HG03575 (cell line): ENCODE results near the gene GDNF.
"Not testable (repeated sequence)": the region's sequence is repeated elsewhere in the genome, so short reads cannot be mapped to it uniquely, and the experiment has no call there.

ENCODE experiments used
- ATAC-seq: cut with Tn5 transposase; IDR thresholded peaks from one replicate; pipeline ENCODE4 v1.9.1; 2021; ENCODE audit not compliant: unreplicated experiment, insufficient number of reproducible peaks, low FRiP score; ENCODE audit errors: extremely low read depth

GDNF gene

GRCh38 chr5:37796435-37796834, 43.4 kb downstream of the GDNF start:
- ATAC-seq: not testable (repeated sequence)

- not testable (repeated sequence) for ATAC-seq
Measured at GRCh38 chr5:37795292-37795691, 44.5 kb downstream of the GDNF start.

GRCh38 chr5:37792975-37793631, 46.7 kb downstream of the GDNF start:
- no peak for ATAC-seq

- ATAC-seq: no peak
Measured at GRCh38 chr5:37791321-37791720, 48.5 kb downstream of the GDNF start.

GRCh38 chr5:37789991-37790390, 49.9 kb downstream of the GDNF start:
- no peak for ATAC-seq

- no peak for ATAC-seq
Measured at GRCh38 chr5:37787742-37788141, 52.1 kb downstream of the GDNF start.

- no peak for ATAC-seq
Measured at GRCh38 chr5:37786862-37787519, 52.9 kb downstream of the GDNF start.

- no peak for ATAC-seq
Measured at GRCh38 chr5:37786416-37786815, 53.4 kb downstream of the GDNF start.

GRCh38 chr5:37781409-37781808, 58.4 kb downstream of the GDNF start:
- not testable (repeated sequence) for ATAC-seq

- no peak for ATAC-seq
Measured at GRCh38 chr5:37777432-37778130, 62.3 kb downstream of the GDNF start.

GRCh38 chr5:37776826-37777225, 63.0 kb downstream of the GDNF start:
- no peak for ATAC-seq

GRCh38 chr5:37774912-37775483, 64.8 kb downstream of the GDNF start:
- no peak for ATAC-seq

GRCh38 chr5:37773809-37774208, 66.0 kb downstream of the GDNF start:
- ATAC-seq: no peak

GRCh38 chr5:37772255-37772654, 67.6 kb downstream of the GDNF start:
- no peak for ATAC-seq

GRCh38 chr5:37771731-37772130, 68.1 kb downstream of the GDNF start:
- no peak for ATAC-seq

- no peak for ATAC-seq
Measured at GRCh38 chr5:37771203-37771611, 68.6 kb downstream of the GDNF start.

GRCh38 chr5:37770786-37771185, 69.1 kb downstream of the GDNF start:
- no peak for ATAC-seq

- no peak for ATAC-seq
Measured at GRCh38 chr5:37769840-37770239, 70.0 kb downstream of the GDNF start.

- no peak for ATAC-seq
Measured at GRCh38 chr5:37769108-37769507, 70.7 kb downstream of the GDNF start.

GRCh38 chr5:37768371-37768770, 71.5 kb downstream of the GDNF start:
- ATAC-seq: no peak
